NB4 (cell line): ENCODE results near the gene ZC3H12A.

Source experiments
- CTCF ChIP-seq: IDR thresholded peaks from one replicate; pipeline ENCODE4 v1.5.1; 2012; ENCODE audit warnings: low read depth, low read length
- MYC ChIP-seq: IDR thresholded peaks from 2 replicates; pipeline ENCODE4 v1.6.1; 2011; ENCODE audit warnings: low read depth, low read length
- POLR2A ChIP-seq: IDR thresholded peaks from 2 replicates; pipeline ENCODE4 v1.6.1; 2011; ENCODE audit warnings: mild to moderate bottlenecking; ENCODE audit not compliant: insufficient read length; ENCODE audit errors: extremely low read depth
- TF ChIP-seq, protein P1 (sequence below): IDR thresholded peaks from 2 replicates; pipeline ENCODE4 v1.6.1; 2011; ENCODE audit warnings: low read depth, low read length

DNA sequence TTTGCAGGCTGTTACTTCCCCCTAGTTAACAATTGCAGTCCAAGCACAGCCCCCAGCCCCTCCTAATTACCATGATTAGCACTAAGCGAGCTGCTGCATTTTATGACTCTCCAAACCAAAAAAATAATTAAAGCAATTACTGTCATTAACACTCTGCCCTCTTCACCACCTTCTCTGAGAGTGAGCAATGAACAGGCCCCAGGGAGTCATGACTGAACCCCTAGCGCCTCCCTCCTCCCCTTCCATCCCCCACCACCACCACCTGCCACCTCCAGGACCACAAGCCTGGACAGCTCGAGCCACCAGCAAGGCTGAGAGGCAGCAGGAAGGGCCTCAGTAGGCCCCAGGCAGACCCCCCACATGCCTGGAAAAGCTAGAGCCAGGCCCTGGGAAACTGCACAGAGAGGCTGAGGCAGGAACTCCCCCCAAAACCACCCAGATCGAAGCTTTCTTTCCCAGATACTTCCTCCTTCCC is 35.5 kb upstream of the ZC3H12A start:
- TF ChIP-seq CTCF (no peak), POLR2A (no peak), MYC (no peak)
- TF ChIP-seq, protein P1, sequence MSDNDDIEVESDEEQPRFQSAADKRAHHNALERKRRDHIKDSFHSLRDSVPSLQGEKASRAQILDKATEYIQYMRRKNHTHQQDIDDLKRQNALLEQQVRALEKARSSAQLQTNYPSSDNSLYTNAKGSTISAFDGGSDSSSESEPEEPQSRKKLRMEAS, result no peak
